IMR-90 (cell line): ENCODE data around the gene CD300LB. TPM values are rescaled to one million over a fixed set of nuclear protein-coding genes. Genes with fewer than 3 reads are reported as not detected.

Experiments
- ATAC-seq: fragments of 200-7000 bp; cut with Tn5 transposase; 2 replicates; pipeline ENCODE4 v1.9.1; 2020; ENCODE audit warnings: low read depth, mild to moderate bottlenecking, moderate library complexity
- BruUV-seq: library from RNA; stranded (reverse); fragments of 400-500 nt; replicated peaks from 2 replicates; lab custom pipeline; 2021; lab: Mats Ljungman, UMichigan
- CTCF ChIA-PET: fragments of 300-600 bp; formaldehyde crosslinking; extraction: SDS; loops from one replicate; lab custom pipeline; 2021; ENCODE audit warnings: antibody characterized with exemption; lab: Yijun Ruan, JAX
- POLR2A ChIA-PET: fragments of 300-600 bp; sonication (Branson Sonifier 250); formaldehyde crosslinking; loops from one replicate; lab custom pipeline; 2022; ENCODE audit warnings: antibody characterized with exemption; ENCODE audit not compliant: unreplicated experiment; lab: Charles Lee
- DNase-seq: peaks from one replicate; pipeline ENCODE4 v3.0.0; 2013
- H2AFZ ChIP-seq: replicated peaks from 2 replicates; pipeline ENCODE3; 2013; ENCODE audit warnings: low read length, mild to moderate bottlenecking; ENCODE audit not compliant: poor library complexity
- H2AK5ac ChIP-seq: 2 replicates; pipeline ENCODE4 v1.6.1; 2013; ENCODE audit warnings: low read depth, low read length, inconsistent platforms
- H2AK9ac ChIP-seq: replicated peaks from 2 replicates; pipeline ENCODE3; 2013; ENCODE audit warnings: mild to moderate bottlenecking, low read depth, low read length, moderate library complexity; ENCODE audit not compliant: poor library complexity
- H2BK120ac ChIP-seq: 2 replicates; pipeline ENCODE4 v1.6.1; 2013; ENCODE audit warnings: low read depth, low read length, inconsistent platforms
- H2BK15ac ChIP-seq: 3 replicates; pipeline ENCODE4 v1.6.1; 2013; ENCODE audit warnings: low read depth, low read length, inconsistent platforms
- H2BK20ac ChIP-seq: 2 replicates; pipeline ENCODE4 v1.6.1; 2013; ENCODE audit warnings: low read depth, mild to moderate bottlenecking, inconsistent platforms, low read length, moderate library complexity
- H2BK5ac ChIP-seq: 2 replicates; pipeline ENCODE4 v1.6.1; 2013; ENCODE audit warnings: mild to moderate bottlenecking, low read depth, low read length, inconsistent platforms; ENCODE audit not compliant: poor library complexity, severe bottlenecking
- H3K14ac ChIP-seq: replicated peaks from 2 replicates; pipeline ENCODE4 v1.6.1; 2013; ENCODE audit warnings: low read depth, low read length, inconsistent platforms
- H3K18ac ChIP-seq: 2 replicates; pipeline ENCODE4 v1.6.1; 2013; ENCODE audit warnings: low read depth, low read length, control low read depth
- H3K23ac ChIP-seq: 2 replicates; pipeline ENCODE4 v1.6.1; 2013; ENCODE audit warnings: low read depth, low read length, inconsistent platforms
- H3K27ac ChIP-seq: 2 replicates; pipeline ENCODE4 v1.5.1; 2013; ENCODE audit warnings: mild to moderate bottlenecking, control low read depth, low read length; ENCODE audit not compliant: insufficient read depth
- H3K27me3 ChIP-seq: 2 replicates; pipeline ENCODE4 v1.6.1; 2013; ENCODE audit warnings: low read length; ENCODE audit not compliant: control insufficient read depth, insufficient read depth
- H3K36me3 ChIP-seq: 2 replicates; pipeline ENCODE4 v1.6.1; 2013; ENCODE audit warnings: low read length, mixed read lengths; ENCODE audit not compliant: control insufficient read depth, insufficient read depth
- H3K4ac ChIP-seq: 2 replicates; pipeline ENCODE4 v1.6.1; 2013; ENCODE audit warnings: low read depth, low read length, inconsistent platforms
- H3K4me1 ChIP-seq: 2 replicates; pipeline ENCODE4 v1.6.1; 2013; ENCODE audit warnings: low read length, mixed read lengths; ENCODE audit not compliant: control insufficient read depth, insufficient read depth
- H3K4me2 ChIP-seq: 2 replicates; pipeline ENCODE4 v1.6.1; 2013; ENCODE audit warnings: low read depth, mild to moderate bottlenecking, control low read depth, low read length, moderate library complexity
- H3K4me3 ChIP-seq: 2 replicates; pipeline ENCODE4 v1.5.1; 2013; ENCODE audit warnings: low read depth, mild to moderate bottlenecking, control low read depth, low read length, moderate library complexity; ENCODE audit not compliant: insufficient read depth
- H3K56ac ChIP-seq: 2 replicates; pipeline ENCODE4 v1.6.1; 2013; ENCODE audit warnings: low read length, inconsistent platforms; ENCODE audit not compliant: insufficient read depth; ENCODE audit errors: extremely low read depth
- H3K79me1 ChIP-seq, 2 experiments: 2 replicates each; pipeline ENCODE4 v1.6.1; 2013; ENCODE audit warnings: low read length in 2 of 2, inconsistent platforms in 1 of 2, low read depth in 1 of 2
- H3K9ac ChIP-seq: 2 replicates; pipeline ENCODE4 v1.6.1; 2013; ENCODE audit warnings: low read depth, low read length, control low read depth
- H3K9me1 ChIP-seq: 2 replicates; pipeline ENCODE4 v1.6.1; 2013; ENCODE audit warnings: low read length, inconsistent platforms; ENCODE audit not compliant: insufficient read depth
- H3K9me3 ChIP-seq: 2 replicates; pipeline ENCODE4 v1.6.1; 2013; ENCODE audit warnings: low read length; ENCODE audit not compliant: control insufficient read depth, insufficient read depth
- H4K20me1 ChIP-seq: 2 replicates; pipeline ENCODE4 v1.6.1; 2013; ENCODE audit warnings: low read length, inconsistent platforms; ENCODE audit not compliant: insufficient read depth
- H4K5ac ChIP-seq: 2 replicates; pipeline ENCODE4 v1.6.1; 2013; ENCODE audit warnings: mild to moderate bottlenecking, low read depth, low read length, control low read depth
- H4K8ac ChIP-seq, 2 experiments: 2 replicates each; pipeline ENCODE4 v1.6.1; 2013; ENCODE audit warnings: low read depth in 2 of 2, low read length in 2 of 2, control low read depth in 1 of 2, inconsistent platforms in 1 of 2
- H4K91ac ChIP-seq: 2 replicates; pipeline ENCODE4 v1.6.1; 2013; ENCODE audit warnings: low read depth, low read length, inconsistent platforms; ENCODE audit not compliant: insufficient read depth
- BHLHE40 ChIP-seq: fragments of 150-350 bp; IDR thresholded peaks from 2 replicates; pipeline ENCODE4 v1.6.1; 2016; ENCODE audit warnings: mild to moderate bottlenecking, low read depth, low read length
- CEBPB ChIP-seq: IDR thresholded peaks from 2 replicates; pipeline ENCODE4 v1.6.1; 2012; ENCODE audit warnings: low read depth, low read length, improper control_type of control experiment
- CHD1 ChIP-seq: IDR thresholded peaks from 2 replicates; pipeline ENCODE4 v1.6.1; 2012; ENCODE audit warnings: low read depth, low read length, improper control_type of control experiment
- FOS ChIP-seq: fragments of 150-350 bp; IDR thresholded peaks from 2 replicates; pipeline ENCODE4 v1.6.1; 2016; ENCODE audit warnings: low read depth, low read length
- MAFK ChIP-seq: IDR thresholded peaks from 2 replicates; pipeline ENCODE4 v1.6.1; 2012; ENCODE audit warnings: low read depth, low read length, improper control_type of control experiment
- MAZ ChIP-seq: IDR thresholded peaks from 2 replicates; pipeline ENCODE4 v1.6.1; 2012; ENCODE audit warnings: low read depth, mild to moderate bottlenecking, low read length, improper control_type of control experiment, moderate library complexity, borderline replicate concordance
- MXI1 ChIP-seq: IDR thresholded peaks from 2 replicates; pipeline ENCODE4 v1.6.1; 2012; ENCODE audit warnings: low read depth, mild to moderate bottlenecking, low read length, moderate library complexity, borderline replicate concordance
- NFE2L2 ChIP-seq: fragments of 150-350 bp; IDR thresholded peaks from 2 replicates; pipeline ENCODE4 v1.6.1; 2016; ENCODE audit warnings: low read depth, mild to moderate bottlenecking, low read length
- POLR2A ChIP-seq: IDR thresholded peaks from 2 replicates; pipeline ENCODE4 v1.6.1; 2012; ENCODE audit warnings: mild to moderate bottlenecking, low read depth, low read length
- RAD21 ChIP-seq: IDR thresholded peaks from 2 replicates; pipeline ENCODE4 v1.6.1; 2012; ENCODE audit warnings: low read length, improper control_type of control experiment
- RCOR1 ChIP-seq: IDR thresholded peaks from 2 replicates; pipeline ENCODE4 v1.6.1; 2012; ENCODE audit warnings: mild to moderate bottlenecking, low read length, improper control_type of control experiment; ENCODE audit not compliant: insufficient replicate concordance
- RFX5 ChIP-seq: IDR thresholded peaks from 2 replicates; pipeline ENCODE4 v1.8.0; 2012; ENCODE audit warnings: low read depth, mild to moderate bottlenecking, low read length, moderate library complexity
- SMC3 ChIP-seq: fragments of 150-350 bp; IDR thresholded peaks from 2 replicates; pipeline ENCODE4 v1.6.1; 2016; ENCODE audit warnings: low read depth, mild to moderate bottlenecking, antibody characterized with exemption, low read length, moderate library complexity
- WGBS, 2 experiments: methylation state at CpG; one replicate each; pipeline versions ENCODE4 v1.1.5 to v1.1.7; 2013; ENCODE audit warnings: missing lambda C conversion rate in 2 of 2; ENCODE audit not compliant: insufficient read length in 1 of 2; ENCODE audit errors: extremely low coverage in 2 of 2; 5-methylcytosine and 5-hydroxymethylcytosine counted together
- dilution Hi-C: fragments of 300-500 bp; cut with HindIII; formaldehyde crosslinking; loops from one replicate; pipeline ENCODE4 v1.14.3; 2018; ENCODE audit warnings: low sequenced_read_pairs; ENCODE audit not compliant: unreplicated experiment
- in situ Hi-C: fragments of 300-500 bp; cut with MboI; formaldehyde crosslinking; loops from 3 replicates; pipeline ENCODE4 v1.14.3; 2019; ENCODE audit warnings: low sequenced_read_pairs, inconsistent platforms, mixed read lengths
- intact Hi-C: fragments of 100-400 bp; cut with micrococcal nuclease; formaldehyde crosslinking; loops from 2 replicates; pipeline ENCODE4 v1.10.0; 2022
- polyA plus RNA-seq, 3 experiments: library from polyadenylated mRNA; depleted of rRNA; stranded (reverse); fragments of >200 nt; gene quantifications; 2 replicates each; pipeline ENCODE4 v1.2.3, GENCODE V29; 2012; ENCODE audit warnings: low replicate concordance in 1 of 3
- total RNA-seq: library from RNA; depleted of rRNA; stranded (reverse); fragments of >200 nt; gene quantifications from 2 replicates; pipeline ENCODE4 v1.2.3, GENCODE V29; 2012
- TF ChIP-seq, protein P1 (sequence below): fragments of 150-350 bp; IDR thresholded peaks from 2 replicates; pipeline ENCODE4 v1.6.1; 2016; ENCODE audit warnings: low read depth, mild to moderate bottlenecking, low read length, moderate library complexity, borderline replicate concordance
- TF ChIP-seq, protein P2 (sequence below): fragments of 150-350 bp; IDR thresholded peaks from 2 replicates; pipeline ENCODE4 v1.6.1; 2017; ENCODE audit warnings: mild to moderate bottlenecking, antibody characterized with exemption, low read length, low read depth
- TF ChIP-seq, protein P3 (sequence below): conservative IDR thresholded peaks from 2 replicates; pipeline ENCODE4 v1.5.1; 2012; ENCODE audit warnings: mild to moderate bottlenecking, low read depth, low read length, improper control_type of control experiment

Gene CD300LB
- total and polyA plus RNA-seq, 2 of the 4 experiments (the other 2 are of a cell fraction) = not detected

DNA sequence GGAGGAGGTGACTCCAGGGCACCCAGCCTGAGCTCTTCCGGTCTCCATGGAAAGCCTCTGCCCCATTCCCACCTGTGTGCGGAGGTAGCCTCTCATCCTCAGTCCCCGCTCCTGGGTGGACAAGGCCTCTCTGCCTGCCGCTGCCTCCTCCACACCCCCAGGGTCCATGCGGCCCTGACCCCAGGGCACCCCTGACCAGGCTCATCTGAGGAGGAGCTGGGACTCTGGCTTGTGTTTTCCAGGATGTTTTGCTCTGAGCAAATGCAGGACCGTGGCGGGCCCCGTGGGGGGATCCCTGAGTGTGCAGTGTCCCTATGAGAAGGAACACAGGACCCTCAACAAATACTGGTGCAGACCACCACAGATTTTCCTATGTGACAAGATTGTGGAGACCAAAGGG lies 58.0 kb downstream of the CD300LB start:
- Histone ChIP-seq H3K36me3 (no peaks in the 10 kb centered on the region), H2AK5ac (no peak overlapping the region), H2BK15ac (no peak overlapping the region), H3K4me2 (no peak overlapping the region), H3K14ac (no peak overlapping the region), H3K4ac (no peak overlapping the region), H3K9me1 (no peaks in the 10 kb centered on the region), H2BK120ac (no peak overlapping the region), H3K27ac (no peak overlapping the region), H2AFZ (no peak overlapping the region), H3K56ac (no peak overlapping the region), H3K79me1 (no peaks in the 10 kb centered on the region), H4K20me1 (no peaks in the 10 kb centered on the region), H3K27me3 (no peaks in the 10 kb centered on the region), H3K18ac (no peak overlapping the region), H3K4me3 (no peak overlapping the region), H4K8ac (no peak overlapping the region), H3K23ac (no peak overlapping the region), H3K9ac (no peak overlapping the region), H4K91ac (no peak overlapping the region), H4K5ac (no peak overlapping the region), H2BK20ac (no peak overlapping the region), H3K4me1 (no peaks in the 10 kb centered on the region), H2BK5ac (no peak overlapping the region), H2AK9ac (no peak overlapping the region), H3K9me3 (peaks cover 8% of the 10 kb centered on the region)
- DNase-seq (no peak), ATAC-seq (no peak)
- intact Hi-C loops = no loop called here
- ChIA-PET CTCF (no interaction called here), POLR2A (no interaction called here)
- in situ Hi-C loops = no loop called here
- WGBS, 2 experiments = no CpG with 5 or more reads among the region's 8 CpGs
- dilution Hi-C loops = no loop called here
- TF ChIP-seq CEBPB = no peak
- no peak for TF ChIP-seq NFE2L2
- TF ChIP-seq, protein P1, sequence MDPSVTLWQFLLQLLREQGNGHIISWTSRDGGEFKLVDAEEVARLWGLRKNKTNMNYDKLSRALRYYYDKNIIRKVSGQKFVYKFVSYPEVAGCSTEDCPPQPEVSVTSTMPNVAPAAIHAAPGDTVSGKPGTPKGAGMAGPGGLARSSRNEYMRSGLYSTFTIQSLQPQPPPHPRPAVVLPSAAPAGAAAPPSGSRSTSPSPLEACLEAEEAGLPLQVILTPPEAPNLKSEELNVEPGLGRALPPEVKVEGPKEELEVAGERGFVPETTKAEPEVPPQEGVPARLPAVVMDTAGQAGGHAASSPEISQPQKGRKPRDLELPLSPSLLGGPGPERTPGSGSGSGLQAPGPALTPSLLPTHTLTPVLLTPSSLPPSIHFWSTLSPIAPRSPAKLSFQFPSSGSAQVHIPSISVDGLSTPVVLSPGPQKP = no peak
- TF ChIP-seq RAD21 = no peak
- TF ChIP-seq POLR2A = no peak
- TF ChIP-seq, protein P2, sequence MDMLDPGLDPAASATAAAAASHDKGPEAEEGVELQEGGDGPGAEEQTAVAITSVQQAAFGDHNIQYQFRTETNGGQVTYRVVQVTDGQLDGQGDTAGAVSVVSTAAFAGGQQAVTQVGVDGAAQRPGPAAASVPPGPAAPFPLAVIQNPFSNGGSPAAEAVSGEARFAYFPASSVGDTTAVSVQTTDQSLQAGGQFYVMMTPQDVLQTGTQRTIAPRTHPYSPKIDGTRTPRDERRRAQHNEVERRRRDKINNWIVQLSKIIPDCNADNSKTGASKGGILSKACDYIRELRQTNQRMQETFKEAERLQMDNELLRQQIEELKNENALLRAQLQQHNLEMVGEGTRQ = no peak
- no peak for TF ChIP-seq RFX5
- no peak for TF ChIP-seq FOS
- TF ChIP-seq MXI1 = no peak
- TF ChIP-seq BHLHE40 = no peak
- no peak for TF ChIP-seq CHD1
- no peak for TF ChIP-seq MAZ
- TF ChIP-seq SMC3 = no peak
- TF ChIP-seq MAFK = no peak
- TF ChIP-seq RCOR1 = no peak
- TF ChIP-seq, protein P3, sequence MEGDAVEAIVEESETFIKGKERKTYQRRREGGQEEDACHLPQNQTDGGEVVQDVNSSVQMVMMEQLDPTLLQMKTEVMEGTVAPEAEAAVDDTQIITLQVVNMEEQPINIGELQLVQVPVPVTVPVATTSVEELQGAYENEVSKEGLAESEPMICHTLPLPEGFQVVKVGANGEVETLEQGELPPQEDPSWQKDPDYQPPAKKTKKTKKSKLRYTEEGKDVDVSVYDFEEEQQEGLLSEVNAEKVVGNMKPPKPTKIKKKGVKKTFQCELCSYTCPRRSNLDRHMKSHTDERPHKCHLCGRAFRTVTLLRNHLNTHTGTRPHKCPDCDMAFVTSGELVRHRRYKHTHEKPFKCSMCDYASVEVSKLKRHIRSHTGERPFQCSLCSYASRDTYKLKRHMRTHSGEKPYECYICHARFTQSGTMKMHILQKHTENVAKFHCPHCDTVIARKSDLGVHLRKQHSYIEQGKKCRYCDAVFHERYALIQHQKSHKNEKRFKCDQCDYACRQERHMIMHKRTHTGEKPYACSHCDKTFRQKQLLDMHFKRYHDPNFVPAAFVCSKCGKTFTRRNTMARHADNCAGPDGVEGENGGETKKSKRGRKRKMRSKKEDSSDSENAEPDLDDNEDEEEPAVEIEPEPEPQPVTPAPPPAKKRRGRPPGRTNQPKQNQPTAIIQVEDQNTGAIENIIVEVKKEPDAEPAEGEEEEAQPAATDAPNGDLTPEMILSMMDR = no peak
- no TSS peak for BruUV-seq
